Astrocyte (in vitro differentiated cells and primary cell): ENCODE data around the gene TMEM222.

Experiments used
- EZH2 ChIP-seq: IDR thresholded peaks from 2 replicates; pipeline ENCODE4 v1.6.1; 2012; ENCODE audit warnings: mild to moderate bottlenecking, low read length, inconsistent platforms; ENCODE audit not compliant: insufficient read depth
- TF ChIP-seq, protein P1 (sequence below): IDR thresholded peaks from 2 replicates; pipeline ENCODE4 v1.5.1; 2011; ENCODE audit warnings: low read depth, mild to moderate bottlenecking, inconsistent platforms, low read length, moderate library complexity; ENCODE audit not compliant: insufficient read depth

DNA sequence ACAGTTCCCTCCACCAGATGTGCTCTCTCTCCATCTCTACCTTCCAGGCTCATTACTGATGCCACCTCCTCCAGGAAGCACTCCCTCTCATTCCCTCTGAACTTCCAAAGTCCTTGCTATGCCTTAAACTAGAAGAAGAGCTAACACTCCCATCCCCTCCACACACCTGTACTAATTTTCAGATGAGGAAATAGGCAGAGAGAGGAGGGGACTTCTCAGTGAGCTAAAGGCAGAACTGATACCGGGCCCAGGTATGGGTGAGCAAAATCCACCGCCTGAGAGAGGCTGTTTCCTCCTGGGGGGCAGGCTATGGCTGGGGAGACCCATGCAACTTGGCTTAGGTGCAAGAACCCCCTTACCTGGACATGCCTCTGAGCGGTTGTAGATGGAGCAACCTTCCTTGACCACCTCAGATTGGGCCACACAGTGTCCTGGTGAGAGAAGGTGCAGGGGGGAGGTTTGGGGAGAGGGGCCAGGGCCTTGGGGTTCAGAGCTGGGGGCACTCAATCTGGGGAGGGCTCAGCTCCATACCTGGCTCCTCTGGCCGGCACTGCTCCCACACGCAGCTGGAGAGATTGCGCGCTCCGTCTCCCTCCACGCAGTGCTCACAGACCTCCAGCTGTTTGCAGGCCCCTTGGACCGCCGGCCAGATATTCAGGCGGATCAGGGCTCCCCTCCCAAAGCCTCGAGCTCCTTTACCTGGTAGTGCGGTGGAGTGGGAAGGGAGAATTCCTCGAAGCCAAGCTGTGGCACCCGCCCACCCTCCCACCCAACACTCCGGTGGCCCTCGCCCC, 60.2 kb downstream of the TMEM222 start:
- TF ChIP-seq, protein P1, sequence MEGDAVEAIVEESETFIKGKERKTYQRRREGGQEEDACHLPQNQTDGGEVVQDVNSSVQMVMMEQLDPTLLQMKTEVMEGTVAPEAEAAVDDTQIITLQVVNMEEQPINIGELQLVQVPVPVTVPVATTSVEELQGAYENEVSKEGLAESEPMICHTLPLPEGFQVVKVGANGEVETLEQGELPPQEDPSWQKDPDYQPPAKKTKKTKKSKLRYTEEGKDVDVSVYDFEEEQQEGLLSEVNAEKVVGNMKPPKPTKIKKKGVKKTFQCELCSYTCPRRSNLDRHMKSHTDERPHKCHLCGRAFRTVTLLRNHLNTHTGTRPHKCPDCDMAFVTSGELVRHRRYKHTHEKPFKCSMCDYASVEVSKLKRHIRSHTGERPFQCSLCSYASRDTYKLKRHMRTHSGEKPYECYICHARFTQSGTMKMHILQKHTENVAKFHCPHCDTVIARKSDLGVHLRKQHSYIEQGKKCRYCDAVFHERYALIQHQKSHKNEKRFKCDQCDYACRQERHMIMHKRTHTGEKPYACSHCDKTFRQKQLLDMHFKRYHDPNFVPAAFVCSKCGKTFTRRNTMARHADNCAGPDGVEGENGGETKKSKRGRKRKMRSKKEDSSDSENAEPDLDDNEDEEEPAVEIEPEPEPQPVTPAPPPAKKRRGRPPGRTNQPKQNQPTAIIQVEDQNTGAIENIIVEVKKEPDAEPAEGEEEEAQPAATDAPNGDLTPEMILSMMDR, result no peak
- no peak for TF ChIP-seq EZH2
